ENCODE data around the gene UQCRH.
A peak's percentile ranks its signal among the peaks of the same experiment; 100 is the strongest.

UQCRH gene

DNA sequence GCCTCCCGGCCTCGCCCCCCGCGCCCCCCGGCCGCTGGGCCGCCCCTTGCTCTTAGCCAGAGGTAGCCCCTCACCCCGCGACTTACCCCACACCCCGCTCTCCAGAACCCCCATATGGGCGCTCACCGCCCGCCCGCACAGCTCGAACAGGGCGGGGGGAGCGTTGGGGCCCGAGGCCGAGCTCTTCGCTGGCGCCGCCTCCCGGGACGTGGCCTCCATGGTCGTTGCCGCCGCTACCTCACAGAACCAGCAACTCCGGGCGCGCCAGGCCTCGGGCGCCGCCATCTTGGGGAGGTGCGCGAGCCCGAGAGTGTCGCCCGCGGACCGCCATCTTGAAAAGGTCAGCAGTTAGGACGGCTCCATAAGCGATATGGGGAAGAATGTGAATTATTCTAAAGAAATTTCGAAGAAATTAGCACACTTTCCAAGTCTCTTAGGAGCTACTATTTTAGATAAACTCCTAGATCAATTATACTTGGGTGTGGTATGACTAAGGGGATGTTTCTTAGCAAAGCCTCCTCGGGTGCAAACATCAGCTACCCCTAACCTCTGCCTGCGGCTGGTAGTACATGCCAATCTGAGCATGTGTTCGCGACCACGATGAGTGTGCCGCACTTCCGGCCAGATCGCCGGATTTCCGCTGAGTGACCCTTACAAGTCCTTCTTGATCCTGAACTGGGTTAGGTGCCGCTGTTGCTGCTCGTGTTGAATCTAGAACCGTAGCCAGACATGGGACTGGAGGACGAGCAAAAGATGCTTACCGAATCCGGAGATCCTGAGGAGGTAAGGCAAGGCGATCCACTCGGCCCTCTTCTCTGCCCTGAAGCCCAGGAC lies at the start of gene UQCRH, which contains the start of gene LRRC41:
Gene UQCRH (plus strand): TSS at position 661 of the 834 bp plus-strand sequence. CDS start 69 bp downstream, at position 730.
Gene LRRC41 (minus strand): TSS at position 579 of the 834 bp plus-strand sequence. CDS start 294 bp downstream, at position 285.
- peak; percentile 99 for DNase-seq

DNA sequence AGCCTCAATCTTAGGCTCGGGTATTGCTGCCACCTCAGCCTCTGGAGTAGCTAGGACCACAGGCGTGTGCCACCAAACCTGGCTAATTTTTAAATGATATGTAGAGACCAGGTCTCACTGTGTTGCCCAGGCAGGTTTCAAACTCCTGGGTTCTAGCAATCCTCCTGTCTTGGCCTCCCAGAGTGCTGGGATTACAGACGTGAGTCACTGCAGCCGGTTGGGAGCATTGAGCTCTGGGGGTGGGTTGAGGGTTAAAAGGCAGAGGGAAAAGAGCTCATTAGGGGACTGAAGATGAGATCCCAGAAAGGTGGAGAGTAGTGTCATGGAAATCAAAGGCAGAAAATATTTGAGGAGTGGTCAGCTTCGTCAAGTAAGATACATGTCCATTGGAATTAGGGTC lies 48.8 kb upstream of the UQCRH start:
- DNase-seq = no peak

DNA sequence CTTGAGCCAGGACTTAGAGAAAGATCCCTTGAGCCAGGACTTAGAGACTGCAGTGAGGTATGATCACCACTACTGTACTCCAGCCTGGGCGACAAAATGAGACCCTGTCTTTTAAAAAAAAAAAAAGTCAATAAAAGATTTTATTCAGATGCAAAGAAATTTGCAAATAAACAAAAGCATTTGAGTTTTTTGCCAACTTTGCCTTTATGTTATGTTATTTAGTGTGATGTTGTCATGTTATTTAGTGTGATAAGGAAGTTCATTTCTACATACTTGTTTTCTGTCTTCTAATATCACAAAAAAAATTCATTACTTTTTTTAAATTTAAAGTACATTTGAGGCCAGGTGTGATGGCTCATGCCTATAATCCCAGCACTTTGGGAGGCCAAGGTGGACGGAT lies 47.0 kb upstream of the UQCRH start:
- no peak for DNase-seq

DNA sequence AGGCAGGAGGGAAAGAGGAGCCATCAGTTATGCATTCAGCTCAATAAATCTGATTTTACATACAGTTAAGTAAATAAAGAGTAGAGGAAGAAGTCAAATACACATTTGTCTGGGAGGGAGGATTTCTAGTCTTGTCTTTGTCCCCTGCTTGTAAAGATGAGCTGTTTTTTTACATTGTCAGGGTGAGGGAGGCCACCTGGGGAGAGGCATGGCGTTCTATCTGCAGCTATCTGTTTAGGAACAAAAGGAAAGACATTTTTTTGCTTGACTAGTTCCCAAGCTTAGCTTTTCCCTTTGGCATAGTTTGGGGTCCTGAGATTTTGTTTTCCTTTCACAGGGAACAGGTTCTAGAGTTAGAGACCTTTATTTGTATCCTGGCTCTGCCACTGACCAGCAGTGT lies 41.0 kb upstream of the UQCRH start:
- DNase-seq = no peak

DNA sequence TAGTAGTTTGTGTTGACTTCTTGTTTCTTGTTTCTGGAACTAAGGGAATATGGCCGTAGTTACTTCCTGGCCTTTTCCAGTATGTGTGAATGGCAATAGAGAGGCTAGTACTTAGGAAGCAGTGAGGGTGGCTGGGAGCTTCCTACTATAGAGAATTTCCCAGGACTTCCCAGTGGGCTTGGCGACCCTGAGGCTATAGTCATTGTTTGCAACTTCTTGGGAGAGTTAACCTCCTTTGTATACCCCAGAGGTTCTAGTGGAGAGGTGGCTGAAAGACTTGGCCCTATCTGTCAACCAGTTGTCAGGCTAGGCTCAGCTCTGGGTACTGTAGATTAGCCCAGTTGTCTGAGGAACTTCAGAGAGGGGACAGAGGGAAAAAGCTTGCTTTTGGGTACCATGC lies 40.4 kb upstream of the UQCRH start:
- no peak for DNase-seq

DNA sequence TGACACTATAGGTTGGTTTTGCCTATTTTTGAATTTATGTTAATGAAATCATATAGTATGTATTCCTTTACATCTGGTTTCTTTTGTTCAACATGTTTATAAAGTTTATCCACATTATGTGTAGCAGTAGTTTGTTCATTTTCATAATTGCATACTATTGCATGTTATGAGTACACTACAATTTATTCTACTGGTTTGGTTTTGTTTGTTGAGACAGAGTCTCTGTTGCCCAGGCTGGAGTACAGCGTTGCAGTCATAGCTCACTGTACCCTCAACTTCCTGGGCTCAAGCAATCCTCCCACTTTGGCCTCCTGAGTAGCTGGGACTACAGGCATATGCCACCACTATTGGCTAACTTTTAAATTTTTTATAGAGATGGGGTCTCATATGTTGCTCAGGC lies 34.9 kb upstream of the UQCRH start:
- no peak for DNase-seq

DNA sequence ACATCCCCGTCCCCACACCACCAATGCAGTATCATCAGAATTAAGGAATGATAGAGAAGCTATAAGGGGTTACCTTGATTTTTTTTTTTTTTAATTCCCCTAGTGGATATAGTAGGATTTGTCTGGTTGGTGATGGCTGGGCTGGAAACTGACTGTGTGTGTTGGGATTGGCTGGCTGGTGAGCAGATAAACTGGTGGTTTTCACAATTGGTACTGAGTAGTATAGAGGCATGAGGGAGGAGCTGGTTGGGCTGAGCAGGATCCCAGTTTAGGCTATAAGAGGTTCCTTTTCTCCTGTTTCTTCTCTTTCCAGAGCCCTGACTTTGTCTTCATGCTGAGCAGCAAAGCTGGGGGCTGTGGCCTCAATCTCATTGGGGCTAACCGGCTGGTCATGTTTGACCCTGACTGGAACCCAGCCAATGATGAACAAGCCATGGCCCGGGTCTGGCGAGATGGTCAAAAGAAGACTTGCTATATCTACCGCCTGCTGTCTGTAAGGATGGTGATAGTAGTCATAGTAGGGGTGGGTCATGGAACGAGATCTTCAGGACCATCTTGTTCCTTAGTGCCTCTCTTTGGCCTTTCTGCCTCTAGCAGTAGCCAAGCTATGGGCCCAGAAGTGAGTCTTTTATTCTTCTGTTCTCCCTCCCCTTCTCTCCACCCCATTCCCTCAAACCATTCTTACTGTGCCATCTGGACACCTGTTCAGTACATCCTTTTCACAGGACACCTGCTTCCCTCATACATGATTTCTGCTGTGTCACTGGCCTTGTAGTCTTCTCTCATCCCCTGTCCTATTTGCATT lies 29.1 kb upstream of the UQCRH start:
- no peak for DNase-seq

DNA sequence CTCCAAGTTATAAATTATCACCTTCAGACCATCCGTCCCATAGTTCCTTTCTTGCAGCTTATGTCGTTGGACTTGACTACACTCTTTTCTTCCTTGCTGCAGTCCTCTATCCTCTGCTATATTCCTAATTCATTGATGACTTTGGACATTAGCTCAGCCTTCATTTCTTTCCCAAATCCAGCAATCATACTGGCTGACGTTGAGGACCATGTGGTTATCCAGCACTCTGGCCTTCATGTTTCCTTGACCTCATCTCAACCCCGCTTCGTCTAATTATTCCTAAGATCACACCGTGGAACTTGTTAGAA lies 28.5 kb upstream of the UQCRH start:
- DNase-seq = no peak

DNA sequence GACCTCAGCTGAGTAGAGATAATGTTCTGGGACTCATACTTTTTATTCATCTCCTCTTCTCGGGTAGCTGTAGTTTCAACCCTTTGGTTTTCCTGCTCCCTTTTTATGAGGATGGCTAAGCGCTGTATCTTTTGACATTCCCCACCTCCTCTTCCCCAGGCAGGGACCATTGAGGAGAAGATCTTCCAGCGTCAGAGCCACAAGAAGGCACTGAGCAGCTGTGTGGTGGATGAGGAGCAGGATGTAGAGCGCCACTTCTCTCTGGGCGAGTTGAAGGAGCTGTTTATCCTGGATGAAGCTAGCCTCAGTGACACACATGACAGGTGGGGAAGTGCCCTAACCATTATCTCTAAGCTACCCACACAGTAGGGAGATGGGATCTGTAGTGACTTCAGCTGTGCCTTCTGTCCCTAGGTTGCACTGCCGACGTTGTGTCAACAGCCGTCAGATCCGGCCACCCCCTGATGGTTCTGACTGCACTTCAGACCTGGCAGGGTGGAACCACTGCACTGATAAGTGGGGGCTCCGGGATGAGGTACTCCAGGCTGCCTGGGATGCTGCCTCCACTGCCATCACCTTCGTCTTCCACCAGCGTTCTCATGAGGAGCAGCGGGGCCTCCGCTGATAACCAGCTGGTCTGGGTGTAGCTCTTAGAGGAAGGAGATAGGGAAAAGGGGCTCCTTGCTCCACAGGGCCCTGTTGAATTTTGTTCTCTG lies 25.7 kb upstream of the UQCRH start:
- DNase-seq = no peak

DNA sequence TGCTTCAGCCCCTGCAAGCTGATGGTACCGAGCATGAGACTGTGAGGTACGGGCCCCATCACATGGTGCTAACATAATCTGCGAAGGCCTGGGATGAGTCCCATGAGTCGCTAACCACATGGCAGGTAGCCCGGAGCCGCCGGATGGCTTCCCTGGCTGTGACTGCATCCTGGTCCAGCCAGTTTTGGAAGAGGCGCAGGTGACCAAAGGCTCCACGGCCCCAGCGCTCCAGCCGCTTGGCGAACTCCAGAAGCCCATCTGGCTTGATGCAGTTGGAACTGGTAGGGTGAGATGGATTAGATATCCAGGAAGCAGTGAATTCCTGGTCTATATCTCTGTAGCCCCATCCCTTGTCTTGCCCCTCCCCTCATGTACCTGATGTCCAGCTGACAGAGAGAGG lies 24.7 kb upstream of the UQCRH start:
- no peak for DNase-seq

DNA sequence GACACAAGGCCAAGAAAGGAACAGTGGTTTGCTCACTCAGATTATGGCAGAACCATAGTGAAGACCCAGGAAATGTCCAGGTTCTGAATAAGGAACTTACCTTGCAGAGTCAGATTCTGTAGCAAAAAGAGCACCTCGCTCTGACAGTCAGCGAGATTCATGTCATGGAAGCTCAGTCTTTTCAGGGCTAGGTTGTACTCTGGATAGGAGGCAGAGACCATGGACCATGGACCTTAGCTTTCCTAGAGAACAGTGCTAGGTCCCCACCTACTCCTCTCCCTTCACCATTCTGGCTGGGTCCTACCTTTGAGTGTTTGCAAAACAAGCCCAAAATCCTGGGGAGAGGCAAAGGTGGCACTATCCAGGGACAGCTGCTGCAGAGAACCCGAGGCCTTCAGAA lies 23.4 kb upstream of the UQCRH start:
- DNase-seq = no peak

DNA sequence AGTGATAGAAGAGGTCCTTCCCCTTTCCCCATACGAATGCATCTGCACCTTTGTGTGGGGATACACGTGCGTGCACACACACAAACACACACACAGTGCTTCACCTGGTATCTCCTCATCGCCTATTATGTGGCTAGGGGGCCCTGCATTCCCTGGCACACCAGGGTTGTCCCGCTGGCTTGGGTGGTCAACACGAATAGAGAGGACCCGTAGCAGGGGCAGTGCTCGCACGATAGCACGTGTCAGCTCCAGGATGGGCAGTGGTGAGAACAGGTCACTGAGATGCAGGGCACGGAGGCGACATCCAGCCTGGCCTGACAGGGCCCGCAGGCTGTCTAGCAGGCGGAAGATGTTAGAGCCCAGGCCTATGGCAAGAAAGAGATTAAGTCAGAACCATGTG lies 22.5 kb upstream of the UQCRH start:
- no peak for DNase-seq

DNA sequence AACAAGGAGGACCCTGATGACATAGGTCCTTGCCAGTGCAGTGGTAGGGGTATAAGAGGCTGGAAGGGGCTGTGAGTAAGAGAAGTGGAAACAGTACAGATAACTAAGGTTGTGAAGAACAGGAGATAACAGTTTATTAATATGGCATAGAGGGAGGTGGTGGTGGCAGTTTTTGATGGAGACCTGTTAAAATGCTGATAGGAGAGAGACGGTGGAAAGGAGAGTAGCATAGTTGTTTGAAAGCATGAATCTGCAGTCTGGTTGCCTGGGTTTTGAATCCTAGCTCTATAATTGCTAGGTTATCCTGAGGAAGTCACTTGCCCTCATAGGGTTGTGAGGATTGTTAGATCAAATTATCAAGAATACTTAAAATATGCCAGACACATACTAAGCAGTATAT lies 19.4 kb upstream of the UQCRH start:
- no peak for DNase-seq

DNA sequence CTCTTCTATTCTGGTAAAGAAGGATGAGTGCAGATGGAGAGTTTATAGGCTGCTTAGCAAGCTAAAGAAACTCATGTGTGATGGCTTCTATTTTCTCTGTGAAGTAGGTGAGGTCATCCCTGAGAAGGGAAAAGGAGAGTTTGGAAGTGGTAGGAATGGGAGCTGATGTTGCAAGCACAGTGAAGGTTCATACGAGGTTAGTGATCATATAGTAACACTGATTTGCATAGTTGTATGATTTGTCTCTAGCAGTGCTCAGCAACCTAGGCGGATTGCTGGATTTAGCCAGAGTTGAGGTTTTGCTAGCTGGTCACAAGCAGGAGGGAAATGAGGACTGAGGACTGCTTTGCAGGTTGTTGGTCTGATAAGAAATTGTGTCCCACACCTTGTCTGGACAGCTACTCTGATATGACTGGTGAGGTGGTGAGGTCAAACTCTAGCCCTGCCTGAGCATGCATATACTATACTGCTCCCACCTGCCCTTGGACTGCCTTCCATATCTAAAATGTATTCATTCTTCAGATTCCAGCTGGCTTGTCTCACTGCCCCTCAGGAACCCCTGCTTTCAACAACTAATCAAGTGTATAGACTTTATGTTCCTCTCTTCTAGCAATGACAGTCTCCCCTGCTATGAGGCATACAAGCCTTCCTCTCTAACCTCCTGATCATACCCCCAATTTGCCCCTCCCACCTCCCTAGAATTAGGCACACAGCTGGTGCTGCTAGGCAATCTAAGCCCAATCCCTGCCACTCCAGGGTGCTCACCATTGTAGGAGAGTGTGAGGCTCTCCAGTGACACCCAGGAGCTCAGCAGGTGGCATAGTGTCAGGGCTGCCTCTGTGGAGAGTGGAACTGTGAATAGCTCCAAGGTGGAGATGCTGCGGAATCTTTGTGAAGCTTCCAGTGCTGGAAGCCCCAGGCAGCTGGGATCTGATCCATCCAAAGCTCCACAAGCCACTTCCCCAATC lies 18.6 kb upstream of the UQCRH start:
- no peak for DNase-seq

DNA sequence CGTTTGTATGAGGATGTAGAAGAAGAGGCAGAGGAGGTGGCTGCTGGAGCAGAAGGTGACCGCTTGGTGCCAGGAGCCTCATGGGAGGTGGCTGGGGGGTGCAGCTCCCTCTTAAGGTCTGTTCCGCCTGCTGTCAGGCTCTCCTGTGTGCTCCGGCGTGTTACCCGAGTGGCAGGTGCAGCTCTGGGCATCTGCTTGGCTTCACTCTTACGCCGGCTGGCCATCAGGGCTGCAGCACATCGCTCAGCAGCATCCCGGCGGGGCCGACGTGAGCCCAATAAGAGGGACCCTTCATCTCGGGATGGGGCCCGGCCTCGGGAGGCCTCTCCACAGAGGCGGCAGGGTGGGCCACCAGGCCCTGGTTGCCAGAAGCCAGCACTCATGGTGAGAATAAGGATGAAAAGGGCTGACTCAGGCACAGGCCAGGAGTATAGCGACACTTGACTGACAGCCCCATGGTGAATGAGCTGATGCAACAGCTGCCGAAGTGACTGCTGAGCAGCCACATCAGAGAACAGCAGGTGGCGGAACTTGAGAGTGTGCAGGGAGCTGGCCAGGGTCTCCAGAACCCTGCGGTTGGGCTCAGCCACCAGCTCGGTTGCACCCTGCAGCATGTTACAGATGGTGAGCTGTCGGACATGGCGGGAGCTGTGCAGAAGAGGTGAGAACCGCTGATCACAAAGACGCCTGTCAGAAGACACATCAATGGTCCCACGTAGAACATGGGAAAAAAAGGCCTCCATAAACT lies 17.6 kb upstream of the UQCRH start:
- DNase-seq = no peak

DNA sequence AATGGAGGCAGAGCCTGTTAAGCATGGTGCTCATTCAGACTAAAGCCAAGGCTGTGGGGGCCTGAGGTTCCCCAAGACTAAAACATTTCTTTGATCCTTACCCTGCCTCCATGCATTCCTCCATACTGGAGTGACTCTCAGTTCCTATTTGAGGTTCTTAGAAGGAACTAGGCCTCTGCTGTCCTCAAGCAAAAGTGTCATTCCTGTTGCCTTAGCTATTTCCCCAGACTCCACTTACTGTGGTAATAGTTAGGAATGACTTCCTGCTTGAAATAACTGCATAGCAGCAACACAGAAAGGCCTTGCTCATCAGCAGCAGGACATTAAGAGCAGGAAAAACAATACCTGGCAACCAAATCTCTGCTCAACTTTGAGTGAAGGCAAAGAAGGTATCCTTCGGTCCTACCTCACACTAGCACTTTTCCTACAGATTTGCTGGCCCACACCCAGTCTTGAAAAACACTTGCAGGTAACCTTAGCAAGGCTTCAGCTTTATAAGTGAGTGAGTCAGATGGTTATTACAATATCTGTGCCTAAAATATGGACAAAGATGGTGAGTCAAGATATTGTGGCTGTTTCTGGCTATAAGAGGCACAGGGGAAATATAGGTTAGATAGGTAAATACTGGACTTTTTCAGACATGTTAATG lies 14.9 kb upstream of the UQCRH start:
- no peak for DNase-seq

DNA sequence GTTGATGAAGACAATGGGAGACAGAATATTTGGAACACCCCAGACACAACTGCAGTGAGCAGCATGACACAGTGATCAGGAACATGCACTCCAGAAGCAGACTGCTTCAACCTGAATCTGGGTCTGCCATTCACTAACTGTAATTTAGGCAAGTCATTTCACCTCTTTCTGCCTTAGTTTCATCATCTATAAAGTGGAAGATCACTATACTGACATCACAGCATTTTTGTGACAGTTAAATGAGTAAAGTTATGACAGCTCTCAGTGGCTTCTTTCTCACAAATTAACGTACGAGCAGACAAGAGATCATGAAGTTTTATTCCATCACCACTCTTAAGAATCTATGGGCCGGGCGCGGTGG lies 14.4 kb upstream of the UQCRH start:
- DNase-seq = no peak

DNA sequence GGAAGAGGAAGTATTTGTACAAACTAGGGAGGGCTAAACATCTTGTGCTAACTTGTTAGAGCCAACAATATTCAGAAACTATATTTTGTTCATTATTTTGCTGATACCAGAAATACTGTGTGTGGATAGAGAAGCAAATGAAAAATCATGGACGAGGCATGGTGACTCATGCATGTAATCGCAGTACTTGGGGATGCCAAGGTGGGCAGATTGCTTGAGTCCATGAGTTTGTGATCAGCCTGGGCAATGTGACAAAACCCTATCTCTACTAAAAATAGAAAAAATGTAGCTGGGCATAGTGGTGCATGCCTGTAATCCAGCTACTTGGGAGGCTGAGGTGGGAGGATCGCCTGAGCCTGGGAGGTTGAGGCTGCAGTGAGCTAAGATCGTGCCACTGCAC lies 13.5 kb upstream of the UQCRH start:
- DNase-seq = no peak

DNA sequence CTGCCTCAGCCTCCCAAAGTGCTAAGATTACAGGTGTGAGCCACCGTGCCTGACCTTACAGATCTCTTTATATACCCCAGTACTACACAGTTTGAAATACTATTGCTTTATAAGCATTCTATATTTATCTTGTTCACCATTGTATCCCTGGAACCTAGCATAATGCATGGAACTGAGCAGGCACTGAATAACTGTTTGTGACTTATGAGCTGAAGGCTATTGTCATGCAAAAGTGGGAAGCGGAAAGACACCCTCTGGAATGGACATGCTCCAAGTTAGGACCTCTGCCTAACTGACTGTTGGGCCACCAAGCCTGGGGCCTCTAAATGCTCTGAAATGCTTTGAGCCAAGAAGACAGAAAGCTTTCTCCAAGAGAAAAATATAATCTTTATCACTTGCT lies 8.2 kb upstream of the UQCRH start:
- DNase-seq = no peak

DNA sequence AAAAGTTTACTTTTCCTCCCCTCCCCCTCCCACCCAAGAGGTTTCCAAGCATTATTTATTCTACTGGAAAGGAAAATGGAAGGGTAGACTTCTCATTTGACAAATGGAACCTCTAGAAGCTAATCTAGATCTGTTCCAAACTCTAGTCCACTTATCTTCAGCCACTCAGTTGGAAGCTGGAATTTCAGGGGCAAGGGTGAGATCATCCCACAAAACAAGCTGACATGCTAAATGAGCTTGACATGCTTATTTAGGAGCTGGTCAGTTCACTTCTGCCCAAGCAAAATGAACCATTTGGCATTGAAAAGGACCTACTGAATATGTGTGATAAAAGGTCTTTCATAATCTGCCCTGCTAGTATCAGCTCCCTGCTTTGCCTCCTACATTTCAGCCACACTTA lies 5.1 kb upstream of the UQCRH start:
- DNase-seq = no peak

DNA sequence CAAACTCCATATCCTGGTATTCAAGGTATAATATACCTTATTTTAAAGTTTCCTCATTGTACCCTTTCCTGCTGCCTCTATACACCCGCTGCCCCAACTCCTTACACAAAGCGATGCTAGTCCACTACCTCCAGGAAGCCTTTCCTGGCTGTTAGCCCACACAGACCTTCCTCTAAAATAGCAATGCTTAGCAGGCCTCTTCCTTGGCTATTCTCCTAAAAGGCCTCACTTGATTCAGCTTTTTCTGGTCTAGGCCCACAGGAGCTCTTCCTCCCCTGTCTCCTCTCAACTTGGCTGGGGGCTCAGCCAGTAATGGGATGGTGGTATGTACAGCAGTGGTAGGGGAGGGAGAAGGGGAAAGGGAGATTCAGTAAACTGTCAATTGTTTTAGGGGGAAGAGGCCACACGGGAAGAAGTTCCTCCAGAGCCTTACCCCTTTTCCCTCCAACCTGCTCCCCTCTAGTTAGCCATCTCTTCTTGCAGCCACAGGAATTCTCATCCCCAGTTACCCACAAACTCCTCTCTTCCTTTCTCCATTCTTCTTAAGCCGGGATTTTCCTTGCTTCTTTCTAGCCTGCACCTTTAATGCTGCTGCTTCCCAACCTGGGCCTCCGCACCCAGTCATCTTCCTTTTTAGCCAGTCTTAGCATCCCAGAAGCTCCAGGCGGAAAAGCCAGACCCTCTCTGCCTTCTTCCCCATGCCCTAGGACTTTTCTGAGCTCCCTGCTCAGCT lies 2.7 kb upstream of the UQCRH start:
- DNase-seq = no peak

Measured in NCI-H2029 treated with DMSO at 0.1 percent for 48 hours (cell line).